Measurements from ENCODE around the gene JADE2.

JADE2 gene

DNA sequence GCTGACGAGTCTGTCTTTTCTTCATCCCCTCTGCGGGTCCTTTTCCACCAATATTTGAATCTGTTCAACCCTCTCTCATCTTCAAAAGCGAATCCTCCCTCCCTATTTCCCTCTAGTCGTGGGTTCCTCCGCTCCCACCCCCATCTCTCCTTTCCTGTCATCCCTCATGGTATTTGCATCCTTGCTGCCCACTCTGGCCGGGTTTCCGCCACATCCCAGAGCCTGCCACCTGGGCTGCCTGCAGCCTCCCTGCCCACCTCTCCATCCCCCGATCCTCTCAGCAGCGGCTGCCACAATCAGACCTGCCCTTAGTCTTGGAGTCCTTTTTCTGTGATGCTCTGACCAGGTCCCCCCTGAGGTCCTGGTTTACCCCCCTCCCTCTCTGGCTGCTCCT is 44.9 kb downstream of the JADE2 start:
- DNase-seq (ENCODE audit: low spot score) = no peak

DNA sequence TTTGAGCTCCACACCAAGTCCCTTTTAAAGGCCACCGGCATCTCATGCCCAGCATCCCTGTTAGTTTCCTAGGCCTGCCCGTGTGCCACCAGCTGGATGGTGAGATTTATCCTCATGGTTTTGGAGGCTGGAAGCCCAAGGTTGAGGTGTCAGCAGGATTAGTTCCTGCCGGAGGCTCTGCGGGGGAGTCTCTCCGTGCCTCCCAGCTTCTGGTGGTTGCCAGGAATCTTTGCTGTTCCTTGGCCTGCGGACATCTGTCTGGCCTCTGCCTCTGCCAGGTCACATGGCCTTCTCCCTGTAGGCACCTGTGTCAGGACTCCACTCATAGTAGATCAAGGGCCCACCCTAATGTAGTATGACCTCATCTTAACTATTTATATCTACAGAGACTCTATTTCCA is 45.4 kb downstream of the JADE2 start:
- DNase-seq (ENCODE audit: low spot score) = no peak

DNA sequence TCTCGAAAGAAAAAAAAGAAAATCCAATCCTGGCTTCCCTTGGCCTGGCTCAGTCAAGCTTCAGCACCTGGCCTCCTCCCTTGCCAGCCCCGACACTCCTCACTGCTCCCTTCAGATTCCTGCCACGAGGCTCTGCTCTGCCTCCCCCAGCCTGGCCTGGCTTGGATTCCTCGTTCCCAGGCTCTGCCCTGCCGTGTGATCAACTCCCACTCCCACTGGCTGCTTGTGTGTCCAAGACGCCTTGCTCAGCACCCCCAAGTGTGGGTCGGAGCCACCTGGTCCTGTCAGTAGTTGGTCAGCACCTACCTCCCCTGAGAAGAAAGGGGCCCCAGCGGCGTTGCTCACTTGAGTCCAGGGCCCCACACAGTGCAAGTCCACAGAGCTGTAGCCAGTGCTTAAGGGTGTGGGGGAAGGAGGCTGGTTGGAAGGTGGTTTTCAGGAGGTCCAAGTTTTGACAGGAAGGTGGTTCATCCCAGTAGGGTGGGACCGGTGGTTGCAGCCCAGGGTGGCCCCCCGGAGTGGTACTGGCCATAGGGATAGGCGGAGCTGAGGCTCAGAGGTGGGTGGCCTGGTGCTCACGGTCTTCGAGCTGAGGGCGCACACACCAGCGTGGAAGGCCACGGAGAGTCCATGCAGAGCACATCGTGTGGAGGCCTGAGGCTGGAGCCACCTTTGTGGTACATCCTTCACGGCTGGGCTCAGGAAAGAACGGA is 46.4 kb downstream of the JADE2 start:
- DNase-seq (ENCODE audit: low spot score) = no peak

DNA sequence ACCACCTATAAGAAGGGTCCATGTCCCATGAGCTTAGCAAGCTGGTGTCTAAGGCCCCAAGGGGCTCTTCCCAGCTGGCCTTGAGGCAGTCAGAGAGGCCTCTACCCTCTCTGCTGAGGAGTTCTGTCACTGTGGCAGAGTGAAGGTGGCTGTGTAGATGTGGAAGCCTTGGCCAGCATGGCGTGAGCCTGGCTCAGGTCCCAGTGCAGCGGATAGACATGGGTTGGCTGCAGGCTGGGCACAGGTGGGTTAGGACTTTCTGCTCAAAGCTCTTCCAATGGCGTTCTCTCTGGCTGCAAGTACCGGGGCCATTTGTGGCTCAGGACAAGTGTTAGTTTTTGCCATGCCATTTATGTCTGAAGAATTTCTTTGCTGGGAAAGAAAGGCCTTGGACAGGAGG is 47.3 kb downstream of the JADE2 start:
- DNase-seq (ENCODE audit: low spot score) = no peak

DNA sequence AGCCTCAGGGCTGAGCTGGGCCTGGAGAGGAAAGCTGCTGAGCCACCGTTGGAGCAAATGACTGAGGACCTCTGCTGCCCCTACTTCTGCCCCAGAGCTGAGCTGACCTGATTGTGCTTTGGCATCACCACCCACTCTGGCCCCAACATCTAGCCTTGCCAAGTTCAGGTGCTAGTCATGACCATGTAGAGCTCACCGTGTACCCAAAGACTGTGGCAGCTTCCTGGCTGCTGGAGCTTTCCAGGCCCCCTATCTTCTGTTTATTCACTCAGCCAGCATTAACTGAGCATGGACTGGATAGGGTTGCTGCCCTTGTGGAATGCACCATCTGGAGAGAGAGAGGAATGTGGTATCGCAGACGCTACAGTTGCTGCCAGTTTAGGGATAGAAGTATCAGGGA is 49.1 kb downstream of the JADE2 start:
- DNase-seq (ENCODE audit: low spot score) = no peak

DNA sequence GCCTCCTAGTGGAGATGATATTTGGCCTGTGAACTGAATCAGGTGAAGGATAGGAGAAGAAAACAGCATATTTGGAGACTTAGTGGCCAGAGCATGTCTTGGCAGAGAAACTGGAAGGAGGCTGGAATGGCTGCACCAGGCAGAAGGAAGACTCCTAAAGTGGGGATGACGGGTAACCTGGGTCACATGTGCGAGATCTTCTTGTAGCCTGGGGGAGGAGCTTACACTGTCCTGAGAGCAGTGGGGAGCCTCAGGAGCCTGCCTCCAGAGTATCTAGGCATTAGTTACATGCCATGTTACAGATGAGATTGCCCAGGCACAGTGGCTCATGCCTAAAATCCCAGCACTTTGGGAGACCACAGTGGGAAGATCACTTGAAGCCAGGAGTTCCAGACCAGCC is 49.8 kb downstream of the JADE2 start:
- no peak for DNase-seq (ENCODE audit: low spot score)

DNA sequence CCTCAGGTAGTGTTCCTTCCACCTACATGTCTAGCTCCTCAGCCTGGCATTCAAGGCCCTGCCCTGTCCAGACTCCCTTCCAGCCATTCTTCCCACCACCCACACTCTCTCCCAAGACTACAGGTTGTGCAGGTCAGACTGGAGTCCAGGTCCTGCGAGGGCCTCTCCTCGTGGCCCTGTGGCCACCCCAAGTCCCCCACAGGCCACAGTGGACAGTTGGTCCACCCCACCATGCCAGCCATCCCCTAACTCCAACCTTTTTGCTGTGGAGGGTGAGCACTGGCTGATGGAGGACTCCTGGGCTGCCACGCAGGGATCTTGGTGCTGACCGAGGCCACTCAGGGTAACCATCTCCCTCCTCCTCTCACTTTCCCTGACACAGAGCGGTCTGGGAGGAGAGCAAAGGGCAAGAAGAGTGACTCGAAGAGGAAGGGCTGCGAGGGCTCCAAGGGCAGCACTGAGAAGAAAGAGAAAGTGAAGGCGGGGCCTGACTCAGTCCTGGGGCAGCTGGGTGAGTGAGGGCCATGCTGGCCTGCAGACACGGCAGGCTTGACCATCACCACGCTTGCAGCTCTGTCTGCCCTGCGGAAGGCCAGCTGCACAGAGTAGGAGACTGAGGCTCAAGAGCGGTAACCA is 51.0 kb downstream of the JADE2 start:
- DNase-seq (ENCODE audit: low spot score) = no peak

DNA sequence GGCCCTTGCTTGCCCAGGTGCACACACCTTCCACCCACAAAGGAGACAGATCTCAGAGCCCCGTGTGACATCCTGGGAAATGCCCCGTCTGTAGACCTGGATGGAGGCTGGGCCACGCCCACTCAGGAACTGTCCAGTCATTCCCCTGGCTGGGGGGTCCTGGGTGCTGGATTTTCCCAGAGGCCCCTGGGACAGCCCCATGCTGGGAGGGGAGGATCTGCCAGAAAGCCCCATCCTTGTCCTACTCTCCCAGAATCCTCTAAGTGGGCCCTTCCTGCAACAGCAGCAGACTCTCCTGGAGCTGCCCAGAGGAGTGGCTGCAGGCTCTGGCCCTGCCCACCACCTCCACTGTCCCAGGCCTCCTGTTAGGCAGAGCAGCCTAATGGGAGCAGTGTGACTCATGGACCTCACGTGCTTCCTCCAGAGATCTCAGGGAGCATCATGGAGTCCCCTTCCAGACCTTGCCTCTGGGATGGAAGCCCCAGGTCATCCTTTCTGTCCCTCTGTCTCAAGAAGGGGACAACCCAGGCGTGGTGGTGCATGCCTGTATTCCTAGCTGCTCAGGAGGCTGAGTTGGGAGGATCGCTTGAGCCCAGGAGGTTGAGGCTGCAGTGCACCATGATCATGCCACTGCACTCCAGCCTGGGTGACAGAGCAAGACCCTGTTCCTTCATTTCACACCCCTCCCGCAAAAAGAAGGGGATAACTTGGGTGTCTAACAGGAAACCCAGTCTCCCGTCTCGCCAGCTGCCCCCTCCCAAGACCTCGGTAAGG is 51.7 kb downstream of the JADE2 start:
- no peak for DNase-seq (ENCODE audit: low spot score)

DNA sequence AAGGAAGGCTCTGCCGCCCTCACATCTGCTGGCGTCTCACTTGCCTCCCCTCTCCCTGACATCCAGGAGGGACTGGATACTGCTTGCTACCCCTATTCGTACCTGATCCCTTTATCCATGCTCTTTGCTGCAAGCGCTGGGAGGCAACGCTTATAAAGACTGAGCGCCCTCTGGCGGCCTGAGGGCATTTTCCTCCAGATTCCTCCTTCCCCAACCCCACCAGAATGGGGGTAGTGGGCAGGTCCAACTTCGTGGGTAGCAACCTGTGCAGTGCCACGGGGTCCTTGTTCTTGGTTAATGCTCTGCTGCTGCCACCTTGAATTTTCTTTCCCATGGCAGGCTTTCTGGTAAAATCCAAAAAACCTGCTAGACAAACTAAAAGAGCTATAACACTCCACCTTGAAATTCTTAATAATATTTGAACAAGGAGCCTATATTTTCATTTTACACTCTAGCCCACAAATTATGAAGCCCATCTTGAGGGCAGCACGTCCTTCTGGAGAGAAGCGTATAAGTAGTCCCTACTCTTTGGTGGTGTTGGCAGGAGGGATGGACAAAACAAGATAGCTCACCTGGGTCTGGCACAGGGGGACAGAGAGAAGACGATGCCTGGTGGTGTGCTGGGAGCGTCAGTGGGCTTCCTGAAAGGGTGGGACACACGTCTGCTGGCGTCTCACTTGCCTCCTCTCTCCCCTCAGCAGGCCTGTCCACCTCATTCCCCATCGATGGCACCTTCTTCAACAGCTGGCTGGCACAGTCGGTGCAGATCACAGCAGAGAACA is 52.5 kb downstream of the JADE2 start:
- peak; percentile 70 for DNase-seq (ENCODE audit: low spot score)

DNA sequence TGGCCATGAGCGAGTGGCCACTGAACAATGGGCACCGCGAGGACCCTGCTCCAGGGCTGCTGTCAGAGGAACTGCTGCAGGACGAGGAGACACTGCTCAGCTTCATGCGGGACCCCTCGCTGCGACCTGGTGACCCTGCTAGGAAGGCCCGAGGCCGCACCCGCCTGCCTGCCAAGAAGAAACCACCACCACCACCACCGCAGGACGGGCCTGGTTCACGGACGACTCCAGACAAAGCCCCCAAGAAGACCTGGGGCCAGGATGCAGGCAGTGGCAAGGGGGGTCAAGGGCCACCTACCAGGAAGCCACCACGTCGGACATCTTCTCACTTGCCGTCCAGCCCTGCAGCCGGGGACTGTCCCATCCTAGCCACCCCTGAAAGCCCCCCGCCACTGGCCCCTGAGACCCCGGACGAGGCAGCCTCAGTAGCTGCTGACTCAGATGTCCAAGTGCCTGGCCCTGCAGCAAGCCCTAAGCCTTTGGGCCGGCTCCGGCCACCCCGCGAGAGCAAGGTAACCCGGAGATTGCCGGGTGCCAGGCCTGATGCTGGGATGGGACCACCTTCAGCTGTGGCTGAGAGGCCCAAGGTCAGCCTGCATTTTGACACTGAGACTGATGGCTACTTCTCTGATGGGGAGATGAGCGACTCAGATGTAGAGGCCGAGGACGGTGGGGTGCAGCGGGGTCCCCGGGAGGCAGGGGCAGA is 53.3 kb downstream of the JADE2 start:
- DNase-seq (ENCODE audit: low spot score) = no peak

DNA sequence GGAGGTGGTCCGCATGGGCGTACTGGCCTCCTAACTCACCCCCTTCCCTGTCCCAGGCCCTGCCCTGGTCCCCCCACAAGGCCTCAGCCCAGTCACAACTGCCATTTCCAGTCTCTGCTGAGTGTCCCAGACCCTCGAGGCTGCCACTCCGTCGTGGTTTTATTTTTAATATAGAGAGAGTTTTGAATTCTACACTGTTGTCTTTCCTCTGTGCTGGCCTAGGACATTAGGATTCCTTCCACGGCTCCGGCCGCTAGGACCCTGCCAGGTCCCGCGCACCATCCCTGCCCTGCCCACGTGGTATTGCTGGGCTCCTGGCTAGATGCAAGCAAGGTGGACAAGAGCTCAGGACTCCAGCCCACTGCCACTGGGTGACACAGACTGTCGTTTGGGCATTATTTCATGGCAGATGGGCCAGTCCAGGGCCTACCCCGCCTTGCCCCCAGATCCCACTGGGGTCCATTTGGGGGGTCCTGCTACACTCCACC is 53.9 kb downstream of the JADE2 start:
- DNase-seq (ENCODE audit: low spot score) = no peak

DNA sequence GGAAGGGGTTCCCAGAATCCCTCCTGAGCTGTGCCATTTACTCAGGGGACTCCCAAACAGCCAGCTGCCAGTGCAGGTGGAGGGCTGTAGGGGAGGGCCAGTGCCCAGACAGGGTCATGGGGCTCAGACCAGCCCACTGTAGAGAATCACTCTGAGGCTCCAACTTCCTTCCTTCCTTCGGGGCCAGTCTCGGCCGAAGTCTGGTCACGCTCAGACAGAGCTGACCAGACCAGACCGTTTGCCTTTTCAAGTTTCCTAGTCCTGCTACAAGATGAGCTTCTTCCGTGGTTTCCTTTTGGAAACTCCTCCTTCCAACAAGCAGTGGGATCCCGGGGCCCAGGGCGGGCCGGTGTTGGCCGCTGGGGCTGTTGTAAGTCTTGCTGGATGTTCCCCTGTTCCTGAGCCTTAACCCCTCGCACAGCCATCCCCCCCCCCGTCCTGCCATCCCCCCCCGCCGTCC is 54.6 kb downstream of the JADE2 start:
- no peak for DNase-seq (ENCODE audit: low spot score)

DNA sequence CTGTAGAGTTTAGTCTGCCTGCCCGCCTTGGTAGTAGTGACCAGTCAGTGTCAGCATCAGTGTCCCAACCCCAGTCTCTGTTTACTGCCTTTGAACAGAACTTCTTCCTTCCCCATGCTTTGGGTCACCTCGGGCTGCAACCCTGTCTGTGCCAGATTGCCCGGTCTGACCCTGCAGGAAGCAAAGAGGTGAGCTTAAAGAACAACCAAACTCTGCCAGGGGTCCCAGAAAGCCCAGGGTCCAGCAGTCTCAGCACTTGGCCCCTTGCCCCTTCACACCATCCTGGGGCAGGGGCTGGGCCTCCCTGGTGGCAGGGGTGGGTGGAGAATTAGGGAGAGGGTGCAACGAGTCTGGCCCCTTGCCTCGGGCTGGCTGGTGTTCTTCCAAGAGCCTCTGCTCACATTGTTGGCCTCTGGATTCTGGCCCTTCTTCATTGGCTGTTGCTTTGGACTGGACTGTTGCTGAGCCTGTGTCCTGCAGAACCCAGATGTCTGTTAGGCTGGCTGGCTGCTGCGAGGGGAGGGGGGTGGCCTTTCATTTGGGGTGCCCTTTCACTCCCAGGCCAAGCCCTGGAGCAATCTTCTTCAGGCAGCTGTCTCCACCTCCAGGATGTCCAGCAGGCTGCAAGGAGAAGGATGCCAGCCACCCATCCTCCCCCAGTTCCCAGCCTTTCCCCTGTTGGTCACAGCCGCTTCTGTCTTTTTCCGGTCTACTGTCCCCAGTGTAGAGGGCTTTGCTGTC is 55.9 kb downstream of the JADE2 start:
- no peak for DNase-seq (ENCODE audit: low spot score)

DNA sequence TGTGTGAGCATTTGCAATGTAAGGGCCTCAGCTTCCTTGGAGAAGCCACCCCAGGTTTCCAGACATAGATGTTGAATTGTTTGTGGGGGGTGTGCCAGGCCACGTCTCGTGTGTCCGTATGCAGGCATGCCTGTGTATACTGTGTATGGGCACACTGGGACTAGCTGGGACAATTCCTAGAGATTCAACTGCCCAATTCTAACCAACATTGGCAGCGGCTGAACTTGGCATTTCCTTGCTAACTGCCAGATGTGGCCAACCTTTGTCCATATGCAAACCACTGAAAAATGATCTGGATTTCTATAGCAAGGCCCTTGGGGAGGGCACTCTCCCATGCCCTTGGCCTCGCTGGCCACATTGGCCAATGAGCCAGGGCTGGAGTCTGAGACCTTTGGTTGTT is 56.8 kb downstream of the JADE2 start:
- no peak for DNase-seq (ENCODE audit: low spot score)

DNA sequence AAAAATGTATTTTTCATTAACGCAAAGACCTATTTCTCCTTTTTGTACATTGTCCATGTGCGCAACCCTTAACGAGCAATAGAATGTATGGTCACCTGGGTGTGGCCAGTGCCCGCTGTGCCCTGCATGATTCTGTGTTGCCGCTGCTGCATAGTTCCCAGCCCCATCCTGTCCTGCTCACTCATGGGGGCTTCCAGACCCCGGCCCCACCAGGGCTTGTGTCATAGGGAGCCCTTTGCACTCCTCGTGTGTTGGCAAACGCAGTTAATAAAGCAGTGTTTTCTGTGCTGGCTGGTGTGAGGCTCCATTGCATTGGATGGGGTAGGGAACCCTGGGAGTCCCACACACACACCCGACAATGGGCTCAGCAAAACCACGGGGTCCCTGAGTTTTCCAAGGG is 57.5 kb downstream of the JADE2 start:
- DNase-seq (ENCODE audit: low spot score) = no peak

DNA sequence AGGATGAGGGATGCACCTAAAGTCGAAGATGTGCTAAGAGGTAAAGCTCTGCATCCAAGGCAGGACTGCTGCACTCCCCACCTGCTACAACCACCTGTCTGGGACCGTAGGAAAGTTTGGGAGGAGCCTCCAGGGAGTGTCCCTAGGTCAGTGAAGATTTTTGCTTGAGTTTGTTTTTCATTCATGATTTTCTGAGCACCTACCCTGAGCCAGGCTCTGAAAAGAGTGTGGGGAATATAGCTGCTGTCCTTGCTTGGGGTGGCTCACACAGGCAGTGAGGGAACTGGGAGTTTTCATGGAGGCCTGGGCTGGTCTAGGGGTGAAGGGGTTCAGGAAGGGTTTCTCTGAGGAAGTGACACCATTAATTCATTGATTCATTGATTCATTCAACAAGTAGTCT is 58.3 kb downstream of the JADE2 start:
- DNase-seq (ENCODE audit: low spot score) = no peak

DNA sequence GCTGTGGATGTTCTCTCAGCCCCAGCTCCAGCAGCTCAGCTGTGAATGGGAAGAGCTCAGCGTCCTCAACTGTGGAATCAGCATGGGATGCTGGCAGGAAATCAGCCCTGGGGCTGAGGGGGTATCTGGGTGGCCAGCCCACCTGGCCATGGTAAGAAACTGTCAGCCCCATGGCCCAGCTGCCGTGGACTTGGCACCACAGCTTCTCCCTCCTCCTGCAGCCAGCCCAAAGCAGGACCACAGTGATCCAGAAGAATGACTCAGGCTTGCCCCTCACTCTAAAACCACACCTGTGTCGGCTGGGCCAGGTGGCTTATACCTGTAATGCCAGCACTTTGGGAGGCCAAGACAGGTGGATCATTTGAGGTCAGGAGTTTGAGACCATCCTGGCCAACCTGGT is 59.2 kb downstream of the JADE2 start:
- no peak for DNase-seq (ENCODE audit: low spot score)

DNA sequence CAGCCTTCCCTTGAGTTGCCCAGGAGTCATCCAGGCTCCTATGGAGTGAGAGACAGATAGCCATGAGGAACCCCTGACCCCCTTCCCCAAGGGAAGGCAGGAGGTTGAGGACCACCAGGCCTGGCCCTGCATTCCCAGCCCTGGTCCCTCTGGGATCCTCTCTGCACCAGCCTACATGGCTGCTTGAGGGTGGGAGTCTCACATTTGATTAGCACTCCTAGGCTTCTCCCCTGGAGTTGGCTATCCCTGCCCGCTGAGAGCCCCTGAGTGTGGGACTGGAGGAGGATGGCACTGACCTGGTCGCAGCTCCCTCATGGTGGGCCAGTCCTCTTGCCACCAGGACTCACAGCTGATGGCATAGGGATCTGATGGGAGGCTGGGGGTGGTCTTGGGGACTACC is 60.5 kb downstream of the JADE2 start:
- DNase-seq (ENCODE audit: low spot score) = no peak

DNA sequence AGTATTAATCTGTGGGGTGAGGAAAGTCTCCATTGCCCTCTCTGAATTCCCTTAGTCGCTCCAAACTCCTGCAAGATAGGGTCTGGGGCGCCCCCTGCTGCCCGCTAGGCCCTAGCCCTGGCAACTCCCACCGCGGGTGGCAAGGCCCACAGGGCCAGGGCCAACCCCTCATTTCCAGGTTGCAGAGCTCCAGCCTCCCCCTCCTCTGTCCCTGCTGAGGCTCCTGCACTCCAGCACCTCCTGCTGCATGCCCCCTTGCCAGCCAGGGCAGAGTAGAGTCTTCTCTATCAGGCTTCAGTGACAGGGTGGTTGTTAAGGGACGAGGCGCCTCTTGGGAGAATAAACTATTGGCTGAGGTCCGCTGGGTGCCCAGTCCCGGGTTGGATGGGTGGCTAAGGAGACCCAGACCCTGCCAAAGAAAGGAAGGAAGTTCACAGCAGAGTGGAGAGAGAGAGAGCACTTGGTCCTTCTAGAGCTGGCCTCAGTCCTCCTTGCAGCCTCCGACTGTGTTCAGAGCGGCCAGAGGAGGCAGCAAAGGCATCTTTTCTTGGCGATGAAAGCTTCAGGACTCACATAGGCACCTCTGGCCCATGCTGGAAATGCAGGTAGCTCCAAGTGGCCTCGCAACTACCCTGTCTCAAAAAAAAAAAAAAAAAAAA is 61.5 kb downstream of the JADE2 start:
- peak; percentile 63 for DNase-seq (ENCODE audit: low spot score)

DNA sequence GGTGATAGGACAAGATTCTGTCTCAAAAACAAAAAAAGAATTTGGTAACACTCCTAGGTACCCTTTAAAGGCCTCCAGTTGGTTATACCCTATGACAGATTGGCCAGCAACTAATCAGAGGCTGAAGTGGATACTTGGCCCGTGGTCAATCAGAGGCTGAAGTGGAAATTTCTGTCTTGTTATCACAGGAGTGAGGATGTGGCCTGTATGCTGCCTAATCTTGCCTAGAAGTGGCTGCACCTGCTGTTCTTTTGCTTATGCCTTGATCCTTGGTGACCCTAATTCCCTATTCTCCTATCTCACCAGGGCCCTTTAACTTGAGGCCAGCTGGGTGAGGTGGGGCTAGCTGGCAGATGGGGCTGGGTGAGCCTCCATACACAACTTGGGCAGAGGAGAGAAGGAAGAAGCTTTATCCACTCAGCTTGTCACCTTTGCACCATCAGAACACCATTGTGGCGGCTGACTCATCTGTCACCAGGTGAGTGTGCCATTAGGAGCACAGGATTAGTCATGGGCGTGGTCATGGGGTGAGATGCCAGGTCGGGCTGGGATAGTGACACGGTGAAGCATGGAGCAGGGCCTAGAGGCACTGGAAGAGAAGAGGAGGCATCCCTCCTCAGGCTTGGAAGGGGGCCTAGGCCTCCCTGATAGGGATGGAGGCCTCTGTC is 65.7 kb downstream of the JADE2 start:
- no peak for DNase-seq (ENCODE audit: low spot score)

Measured in globus pallidus (tissue), 1 donor.